ENCODE data around the gene TRMO.

Gene TRMO

GRCh38 chr9:97855486-97855875, 66.8 kb downstream of the TRMO start:
- Histone ChIP-seq H3K4me3 (replicated peaks; ENCODE audit: insufficient read depth, low read length) (no peak overlapping the region), H3K27ac (replicated peaks) (no peak overlapping the region), H3K27me3 (ENCODE audit: insufficient read depth, poor library complexity, severe bottlenecking) (peaks cover 77% of the 10 kb centered on the region)
- TF ChIP-seq REST (IDR thresholded peaks at IDR 0.05; ENCODE audit: insufficient replicate concordance, low read depth) (no peak), POLR2AphosphoS5 (IDR thresholded peaks at IDR 0.05; ENCODE audit: low read depth) (no peak), SPI1 (IDR thresholded peaks at IDR 0.05; ENCODE audit: borderline replicate concordance, low read depth) (no peak), CTCF (IDR thresholded peaks at IDR 0.05; ENCODE audit: insufficient read depth, low read length) (no peak), GABPA (IDR thresholded peaks at IDR 0.05; ENCODE audit: low read depth) (no peak)
- DNase-seq (ENCODE audit: low read depth in 1 of 2, low spot score in 1 of 2) = no peak

GRCh38 chr9:97854696-97855485, 67.4 kb downstream of the TRMO start:
- Histone ChIP-seq H3K27ac (replicated peaks) (no peak overlapping the region), H3K27me3 (ENCODE audit: insufficient read depth, poor library complexity, severe bottlenecking) (peaks cover 81% of the 10 kb centered on the region), H3K4me3 (replicated peaks; ENCODE audit: insufficient read depth, low read length) (peak overlapping the region; percentile 46)
- no peak for TF ChIP-seq GABPA (IDR thresholded peaks at IDR 0.05; ENCODE audit: low read depth)
- no peak for TF ChIP-seq SPI1 (IDR thresholded peaks at IDR 0.05; ENCODE audit: borderline replicate concordance, low read depth)
- no peak for TF ChIP-seq REST (IDR thresholded peaks at IDR 0.05; ENCODE audit: insufficient replicate concordance, low read depth)
- no peak for TF ChIP-seq CTCF (IDR thresholded peaks at IDR 0.05; ENCODE audit: insufficient read depth, low read length)
- DNase-seq (ENCODE audit: low read depth in 1 of 2, low spot score in 1 of 2) = no peak
